Adrenal gland (tissue), 5 donors: ENCODE measurements around the gene SLC11A1.

Source experiments
- POLR2A ChIP-seq, 2 donors: fragments of 450-650 bp; IDR thresholded peaks; one replicate each; pipeline ENCODE4 v1.6.1; 2017; ENCODE audit warnings: antibody characterized with exemption in 2 of 2, mild to moderate bottlenecking in 2 of 2, moderate library complexity in 1 of 2
- TF ChIP-seq, protein P1 (sequence below), 6 experiments: fragments of 450-650 bp in 4 of 6; fragments of 200-600 bp in 2 of 6; sonication (generic) in 1 of 6; IDR thresholded peaks; 1 replicate in 5 of 6; 2 replicates in 1 of 6; pipeline versions ENCODE4 v1.5.1 to v1.8.0; 2016 to 2021; ENCODE audit warnings: antibody characterized with exemption in 6 of 6, mild to moderate bottlenecking in 2 of 6, moderate library complexity in 1 of 6
- donor health status: DM: no; HTN: no; CAD: no.

GRCh38 chr2:218370410-218371063, 11.5 kb upstream of the SLC11A1 start:
- TF ChIP-seq, protein P1, sequence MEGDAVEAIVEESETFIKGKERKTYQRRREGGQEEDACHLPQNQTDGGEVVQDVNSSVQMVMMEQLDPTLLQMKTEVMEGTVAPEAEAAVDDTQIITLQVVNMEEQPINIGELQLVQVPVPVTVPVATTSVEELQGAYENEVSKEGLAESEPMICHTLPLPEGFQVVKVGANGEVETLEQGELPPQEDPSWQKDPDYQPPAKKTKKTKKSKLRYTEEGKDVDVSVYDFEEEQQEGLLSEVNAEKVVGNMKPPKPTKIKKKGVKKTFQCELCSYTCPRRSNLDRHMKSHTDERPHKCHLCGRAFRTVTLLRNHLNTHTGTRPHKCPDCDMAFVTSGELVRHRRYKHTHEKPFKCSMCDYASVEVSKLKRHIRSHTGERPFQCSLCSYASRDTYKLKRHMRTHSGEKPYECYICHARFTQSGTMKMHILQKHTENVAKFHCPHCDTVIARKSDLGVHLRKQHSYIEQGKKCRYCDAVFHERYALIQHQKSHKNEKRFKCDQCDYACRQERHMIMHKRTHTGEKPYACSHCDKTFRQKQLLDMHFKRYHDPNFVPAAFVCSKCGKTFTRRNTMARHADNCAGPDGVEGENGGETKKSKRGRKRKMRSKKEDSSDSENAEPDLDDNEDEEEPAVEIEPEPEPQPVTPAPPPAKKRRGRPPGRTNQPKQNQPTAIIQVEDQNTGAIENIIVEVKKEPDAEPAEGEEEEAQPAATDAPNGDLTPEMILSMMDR (IDR thresholded peaks at IDR 0.05): no peak
- peak; percentile 3 to 17 for TF ChIP-seq POLR2A (IDR thresholded peaks at IDR 0.05)
